Panc1 (cell line): ENCODE measurements around the gene GPR152. TPM values are rescaled to one million over a fixed set of nuclear protein-coding genes. Genes with fewer than 3 reads are reported as not detected.
A peak's percentile ranks its signal among the peaks of the same experiment; 100 is the strongest.

Experiments used
- ATAC-seq: fragments of 200-7000 bp; cut with Tn5 transposase; 2 replicates; pipeline ENCODE4 v1.9.1; 2020; ENCODE audit warnings: mild to moderate bottlenecking, moderate library complexity
- BruUV-seq: library from RNA; stranded (reverse); fragments of 400-500 nt; replicated peaks from 2 replicates; lab custom pipeline; 2021; lab: Mats Ljungman, UMichigan
- CTCF ChIA-PET: fragments of 300-600 bp; sonication (Branson Sonifier 250); formaldehyde crosslinking; loops from one replicate; lab custom pipeline; 2022; ENCODE audit warnings: antibody characterized with exemption; lab: Charles Lee
- POLR2A ChIA-PET: fragments of 300-600 bp; sonication (Branson Sonifier 250); formaldehyde crosslinking; loops from one replicate; lab custom pipeline; 2022; ENCODE audit warnings: antibody characterized with exemption; lab: Charles Lee
- DNase-seq: peaks from one replicate; pipeline ENCODE4 v3.0.0-alpha.2; 2010; ENCODE audit warnings: low read depth, low spot score
- H3K27ac ChIP-seq: 2 replicates; pipeline ENCODE4 v1.5.1; 2011; ENCODE audit warnings: mild to moderate bottlenecking, low read length, inconsistent platforms
- H3K27me3 ChIP-seq: fragments of 200-500 bp; sonication (Bioruptor generic); 2 replicates; pipeline ENCODE4 v1.6.0; 2014; ENCODE audit warnings: low read length, inconsistent platforms; ENCODE audit not compliant: control insufficient read depth, insufficient read depth
- H3K36me3 ChIP-seq: fragments of 200-500 bp; sonication (Bioruptor generic); 2 replicates; pipeline ENCODE4 v1.5.1; 2014; ENCODE audit warnings: inconsistent platforms, mild to moderate bottlenecking, low read length, moderate library complexity; ENCODE audit not compliant: control insufficient read depth, insufficient read depth
- H3K4me1 ChIP-seq: 2 replicates; pipeline ENCODE4 v1.5.1; 2011; ENCODE audit warnings: inconsistent platforms, mild to moderate bottlenecking, low read length, moderate library complexity; ENCODE audit not compliant: control insufficient read depth, insufficient read depth
- H3K4me3 ChIP-seq, 2 experiments: 2 replicates each; pipeline ENCODE4 v1.5.1; 2011 to 2012; ENCODE audit warnings: low read depth in 2 of 2, low read length in 2 of 2, mild to moderate bottlenecking in 2 of 2, inconsistent platforms in 1 of 2, moderate library complexity in 1 of 2
- H3K9me3 ChIP-seq: fragments of 200-500 bp; sonication (Bioruptor generic); 2 replicates; pipeline ENCODE4 v1.5.1; 2014; ENCODE audit warnings: low read depth, mild to moderate bottlenecking, inconsistent platforms, low read length, moderate library complexity; ENCODE audit not compliant: control insufficient read depth, insufficient read depth
- POLR2AphosphoS5 ChIP-seq: IDR thresholded peaks from 2 replicates; pipeline ENCODE4 v1.6.1; 2012; ENCODE audit warnings: mild to moderate bottlenecking, low read depth, low read length, moderate library complexity
- SIN3A ChIP-seq: IDR thresholded peaks from 2 replicates; pipeline ENCODE4 v1.6.1; 2012; ENCODE audit warnings: low read depth, mild to moderate bottlenecking, low read length, moderate library complexity, borderline replicate concordance; ENCODE audit not compliant: insufficient read depth
- TCF7L2 ChIP-seq: IDR thresholded peaks from 2 replicates; pipeline ENCODE4 v1.6.1; 2011; ENCODE audit warnings: mild to moderate bottlenecking, low read depth, low read length, inconsistent platforms
- in situ Hi-C: cut with HindIII; loops from 2 replicates; pipeline ENCODE4 v1.10.0; 2016; ENCODE audit warnings: low sequenced_read_pairs, low pct_unique_long_range_greater_than_20kb
- intact Hi-C: fragments of 100-400 bp; cut with micrococcal nuclease; formaldehyde crosslinking; loops from one replicate; pipeline ENCODE4 v1.10.0; 2022; ENCODE audit not compliant: unreplicated experiment
- total RNA-seq: library from RNA; stranded (reverse); gene quantifications from one replicate; pipeline ENCODE4 v1.2.1, GENCODE V29; 2021; ENCODE audit not compliant: unreplicated experiment
- TF ChIP-seq, protein P1 (sequence below): fragments of 450-650 bp; IDR thresholded peaks from 2 replicates; pipeline ENCODE4 v1.5.1; 2017; ENCODE audit warnings: mild to moderate bottlenecking
- TF ChIP-seq, protein P2 (sequence below), 2 experiments: IDR thresholded peaks; 2 replicates each; pipeline ENCODE4 v1.6.1; 2011 to 2012; ENCODE audit warnings: low read depth in 2 of 2, control low read depth in 1 of 2, low read length in 1 of 2, mild to moderate bottlenecking in 1 of 2, moderate library complexity in 1 of 2; ENCODE audit not compliant: insufficient read depth in 1 of 2

Gene GPR152
- total RNA-seq, 1 experiment from 2014 or later, result not detected

GRCh38 chr11:67407688-67408163 lies 44.8 kb downstream of the GPR152 start:
- in situ Hi-C loops (no loop called here), intact Hi-C loops (no loop called here)
- BruUV-seq, result no TSS peak
- ChIA-PET CTCF (interaction anchor here (0.6 to 0.7 kb wide), 2 partner anchors 50 to 1965 kb away, joined by 4 to 5 read pairs; no protein-coding TSS in a partner anchor), POLR2A (no interaction called here)
- H3K27me3 ChIP-seq, result no peaks in the 10 kb centered on the region
- DNase-seq (no peak), ATAC-seq (no peak)
- H3K9me3 ChIP-seq, result no peaks in the 10 kb centered on the region
- no peak overlapping the region for H3K27ac ChIP-seq
- no peaks in the 10 kb centered on the region for H3K36me3 ChIP-seq
- H3K4me3 ChIP-seq, result no peak overlapping the region
- peaks cover 8% of the 10 kb centered on the region; the same call in 1 of the 2 replicates for H3K4me1 ChIP-seq
- no peak for TF ChIP-seq POLR2AphosphoS5
- TF ChIP-seq, protein P1, sequence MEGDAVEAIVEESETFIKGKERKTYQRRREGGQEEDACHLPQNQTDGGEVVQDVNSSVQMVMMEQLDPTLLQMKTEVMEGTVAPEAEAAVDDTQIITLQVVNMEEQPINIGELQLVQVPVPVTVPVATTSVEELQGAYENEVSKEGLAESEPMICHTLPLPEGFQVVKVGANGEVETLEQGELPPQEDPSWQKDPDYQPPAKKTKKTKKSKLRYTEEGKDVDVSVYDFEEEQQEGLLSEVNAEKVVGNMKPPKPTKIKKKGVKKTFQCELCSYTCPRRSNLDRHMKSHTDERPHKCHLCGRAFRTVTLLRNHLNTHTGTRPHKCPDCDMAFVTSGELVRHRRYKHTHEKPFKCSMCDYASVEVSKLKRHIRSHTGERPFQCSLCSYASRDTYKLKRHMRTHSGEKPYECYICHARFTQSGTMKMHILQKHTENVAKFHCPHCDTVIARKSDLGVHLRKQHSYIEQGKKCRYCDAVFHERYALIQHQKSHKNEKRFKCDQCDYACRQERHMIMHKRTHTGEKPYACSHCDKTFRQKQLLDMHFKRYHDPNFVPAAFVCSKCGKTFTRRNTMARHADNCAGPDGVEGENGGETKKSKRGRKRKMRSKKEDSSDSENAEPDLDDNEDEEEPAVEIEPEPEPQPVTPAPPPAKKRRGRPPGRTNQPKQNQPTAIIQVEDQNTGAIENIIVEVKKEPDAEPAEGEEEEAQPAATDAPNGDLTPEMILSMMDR, result no peak
- no peak for TF ChIP-seq TCF7L2
- TF ChIP-seq SIN3A, result no peak
- TF ChIP-seq, protein P2, sequence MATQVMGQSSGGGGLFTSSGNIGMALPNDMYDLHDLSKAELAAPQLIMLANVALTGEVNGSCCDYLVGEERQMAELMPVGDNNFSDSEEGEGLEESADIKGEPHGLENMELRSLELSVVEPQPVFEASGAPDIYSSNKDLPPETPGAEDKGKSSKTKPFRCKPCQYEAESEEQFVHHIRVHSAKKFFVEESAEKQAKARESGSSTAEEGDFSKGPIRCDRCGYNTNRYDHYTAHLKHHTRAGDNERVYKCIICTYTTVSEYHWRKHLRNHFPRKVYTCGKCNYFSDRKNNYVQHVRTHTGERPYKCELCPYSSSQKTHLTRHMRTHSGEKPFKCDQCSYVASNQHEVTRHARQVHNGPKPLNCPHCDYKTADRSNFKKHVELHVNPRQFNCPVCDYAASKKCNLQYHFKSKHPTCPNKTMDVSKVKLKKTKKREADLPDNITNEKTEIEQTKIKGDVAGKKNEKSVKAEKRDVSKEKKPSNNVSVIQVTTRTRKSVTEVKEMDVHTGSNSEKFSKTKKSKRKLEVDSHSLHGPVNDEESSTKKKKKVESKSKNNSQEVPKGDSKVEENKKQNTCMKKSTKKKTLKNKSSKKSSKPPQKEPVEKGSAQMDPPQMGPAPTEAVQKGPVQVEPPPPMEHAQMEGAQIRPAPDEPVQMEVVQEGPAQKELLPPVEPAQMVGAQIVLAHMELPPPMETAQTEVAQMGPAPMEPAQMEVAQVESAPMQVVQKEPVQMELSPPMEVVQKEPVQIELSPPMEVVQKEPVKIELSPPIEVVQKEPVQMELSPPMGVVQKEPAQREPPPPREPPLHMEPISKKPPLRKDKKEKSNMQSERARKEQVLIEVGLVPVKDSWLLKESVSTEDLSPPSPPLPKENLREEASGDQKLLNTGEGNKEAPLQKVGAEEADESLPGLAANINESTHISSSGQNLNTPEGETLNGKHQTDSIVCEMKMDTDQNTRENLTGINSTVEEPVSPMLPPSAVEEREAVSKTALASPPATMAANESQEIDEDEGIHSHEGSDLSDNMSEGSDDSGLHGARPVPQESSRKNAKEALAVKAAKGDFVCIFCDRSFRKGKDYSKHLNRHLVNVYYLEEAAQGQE (IDR thresholded peaks at IDR 0.05; ENCODE audit: insufficient read depth in 1 of 2, low read depth in 2 of 2, low read length in 1 of 2), result no peak

GRCh38 chr11:67406969-67407687 lies 45.4 kb downstream of the GPR152 start:
- in situ Hi-C loops (no loop called here), intact Hi-C loops (no loop called here)
- ATAC-seq (peak; percentile 36; the same call in 1 of the 2 replicates), DNase-seq (no peak)
- TF ChIP-seq, protein P1, result no peak
- TF ChIP-seq POLR2AphosphoS5 (no peak), SIN3A (no peak), TCF7L2 (no peak)
- TF ChIP-seq, protein P2 (IDR thresholded peaks at IDR 0.05; ENCODE audit: insufficient read depth in 1 of 2, low read depth in 2 of 2, low read length in 1 of 2), result no peak
- H3K4me3 ChIP-seq, result no peak overlapping the region
- peaks cover 11% of the 10 kb centered on the region for H3K4me1 ChIP-seq
- BruUV-seq, result no TSS peak
- CTCF ChIA-PET, result interaction anchor here (0.7 to 0.8 kb wide), 3 partner anchors 12 to 1965 kb away, joined by 3 to 4 read pairs (median 4); no protein-coding TSS in a partner anchor
- no peaks in the 10 kb centered on the region for H3K36me3 ChIP-seq
- POLR2A ChIA-PET, result no interaction called here
- H3K27me3 ChIP-seq, result no peaks in the 10 kb centered on the region
- no peaks in the 10 kb centered on the region for H3K9me3 ChIP-seq
- no peak overlapping the region for H3K27ac ChIP-seq
